GM21723 (cell line): ENCODE results near the gene MALT1.

Experiments used
- ATAC-seq: cut with Tn5 transposase; IDR thresholded peaks from one replicate; pipeline ENCODE4 v1.9.1; 2021; ENCODE audit warnings: mild to moderate bottlenecking, moderate library complexity; ENCODE audit not compliant: unreplicated experiment

MALT1 gene

GRCh38 chr18:58691256-58691655 is 20.0 kb downstream of the MALT1 start:
- no peak for ATAC-seq

- ATAC-seq, result no peak
Observed at GRCh38 chr18:58692422-58693185, 21.3 kb downstream of the MALT1 start.

- no peak for ATAC-seq
Observed at GRCh38 chr18:58694221-58694620, 23.0 kb downstream of the MALT1 start.

GRCh38 chr18:58694720-58695468 is 23.6 kb downstream of the MALT1 start:
- ATAC-seq, result no peak

- no peak for ATAC-seq
Observed at GRCh38 chr18:58695772-58696171, 24.5 kb downstream of the MALT1 start.

GRCh38 chr18:58697146-58697545 is 25.9 kb downstream of the MALT1 start:
- no peak for ATAC-seq

GRCh38 chr18:58698701-58699193 is 27.5 kb downstream of the MALT1 start:
- no peak for ATAC-seq

- no peak for ATAC-seq
Observed at GRCh38 chr18:58699551-58699950, 28.3 kb downstream of the MALT1 start.

GRCh38 chr18:58700209-58700608 is 28.9 kb downstream of the MALT1 start:
- no peak for ATAC-seq

- ATAC-seq, result no peak
Observed at GRCh38 chr18:58712930-58713329, 41.7 kb downstream of the MALT1 start.

GRCh38 chr18:58714259-58714658 is 43.0 kb downstream of the MALT1 start:
- ATAC-seq, result no peak

- ATAC-seq, result no peak
Observed at GRCh38 chr18:58714821-58715220, 43.6 kb downstream of the MALT1 start.

GRCh38 chr18:58715540-58715939 is 44.3 kb downstream of the MALT1 start:
- no peak for ATAC-seq

- peak; percentile 59 for ATAC-seq
Observed at GRCh38 chr18:58716060-58716756, 44.9 kb downstream of the MALT1 start.

- no peak for ATAC-seq
Observed at GRCh38 chr18:58721566-58722239, 50.4 kb downstream of the MALT1 start.

- ATAC-seq, result no peak
Observed at GRCh38 chr18:58723810-58724602, 52.7 kb downstream of the MALT1 start.

GRCh38 chr18:58726671-58727070 is 55.4 kb downstream of the MALT1 start:
- no peak for ATAC-seq

GRCh38 chr18:58727776-58728500 is 56.7 kb downstream of the MALT1 start:
- ATAC-seq, result no peak

- ATAC-seq, result no peak
Observed at GRCh38 chr18:58728719-58729118, 57.5 kb downstream of the MALT1 start.

- ATAC-seq, result no peak
Observed at GRCh38 chr18:58730618-58731017, 59.4 kb downstream of the MALT1 start.
